ENCODE measurements around the gene ADAMTS2. TPM values are rescaled to one million over a fixed set of nuclear protein-coding genes. Genes with fewer than 3 reads are reported as not detected.

Gene ADAMTS2
- total RNA-seq, 1 experiment from 2014 or later, result 3.9 TPM

DNA sequence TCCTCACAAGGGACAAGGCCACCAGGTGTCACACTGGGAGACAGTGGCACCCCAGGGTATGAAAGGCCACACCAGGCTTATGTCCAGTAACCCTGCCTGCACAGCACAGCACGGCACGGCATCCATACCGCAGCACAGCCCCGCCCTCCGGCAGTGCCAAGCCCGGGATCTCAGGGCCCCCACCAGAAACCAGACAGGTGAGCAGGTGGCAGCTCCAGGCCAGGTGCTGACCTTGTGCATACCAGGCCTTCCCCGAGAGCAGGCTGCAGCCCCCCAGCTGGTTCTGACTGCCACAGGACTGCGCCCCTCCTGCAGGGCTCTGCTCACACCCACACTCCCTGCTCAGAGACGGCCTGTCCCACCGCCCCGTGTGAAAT is 56.5 kb downstream of the ADAMTS2 start:
- TF ChIP-seq ELF1 (IDR thresholded peaks at IDR 0.05; ENCODE audit: borderline replicate concordance, low read depth) (no peak), TCF7L2 (IDR thresholded peaks at IDR 0.05; ENCODE audit: borderline replicate concordance, extremely low read depth, insufficient read depth, insufficient read length) (no peak), SRF (IDR thresholded peaks at IDR 0.05; ENCODE audit: low read depth) (no peak), YY1 (IDR thresholded peaks at IDR 0.05; ENCODE audit: extremely low read depth, insufficient replicate concordance, low read depth, low read length) (no peak)
- TF ChIP-seq, protein P1, sequence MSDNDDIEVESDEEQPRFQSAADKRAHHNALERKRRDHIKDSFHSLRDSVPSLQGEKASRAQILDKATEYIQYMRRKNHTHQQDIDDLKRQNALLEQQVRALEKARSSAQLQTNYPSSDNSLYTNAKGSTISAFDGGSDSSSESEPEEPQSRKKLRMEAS (IDR thresholded peaks at IDR 0.05), result no peak
- ATAC-seq, result no peak
- Histone ChIP-seq H3K36me3 (ENCODE audit: control insufficient read depth in 1 of 2, insufficient read depth in 2 of 2, low read length in 2 of 2) (no peaks in the 10 kb centered on the region), H3K4me2 (ENCODE audit: low read length) (no peak overlapping the region), H3K27ac (ENCODE audit: low read depth, low read length) (no peak overlapping the region), H2AFZ (ENCODE audit: low read depth, low read length, poor library complexity, severe bottlenecking) (no peak overlapping the region), H3K4me1 (ENCODE audit: control insufficient read depth in 1 of 2, insufficient read depth in 2 of 2, low read length in 2 of 2) (no peaks in the 10 kb centered on the region), H3K4me3 (replicated peaks in 1 of 2; ENCODE audit: low read depth in 1 of 2, low read length in 2 of 2) (no peak overlapping the region), H3K9ac (ENCODE audit: low read length) (no peak overlapping the region), H3K27me3 (ENCODE audit: insufficient read depth, low read length) (no peaks in the 10 kb centered on the region), H3K79me2 (ENCODE audit: insufficient read depth, low read length) (no peaks in the 10 kb centered on the region), H3K9me2 (ENCODE audit: insufficient read depth) (no peaks in the 10 kb centered on the region), H3K9me3 (ENCODE audit: control insufficient read depth in 1 of 2, insufficient read depth in 1 of 2, low read depth in 1 of 2, low read length in 2 of 2) (no peaks in the 10 kb centered on the region), H4K20me1 (ENCODE audit: insufficient read depth) (no peaks in the 10 kb centered on the region)
- no peak for DNase-seq (ENCODE audit: low read depth, low spot score)
- no TSS peak for BruUV-seq (replicated peaks)
- POLR2A ChIA-PET, result no interaction called here
- CTCF ChIA-PET, result no interaction called here
- RAD21 ChIA-PET (ENCODE audit: low non-redundant PET in 1 of 2, low total read pairs in 2 of 2, uncharacterized antibody in 2 of 2, unreplicated experiment in 2 of 2), result no interaction called here
- intact Hi-C loops (cut with micrococcal nuclease), result no loop called here

DNA sequence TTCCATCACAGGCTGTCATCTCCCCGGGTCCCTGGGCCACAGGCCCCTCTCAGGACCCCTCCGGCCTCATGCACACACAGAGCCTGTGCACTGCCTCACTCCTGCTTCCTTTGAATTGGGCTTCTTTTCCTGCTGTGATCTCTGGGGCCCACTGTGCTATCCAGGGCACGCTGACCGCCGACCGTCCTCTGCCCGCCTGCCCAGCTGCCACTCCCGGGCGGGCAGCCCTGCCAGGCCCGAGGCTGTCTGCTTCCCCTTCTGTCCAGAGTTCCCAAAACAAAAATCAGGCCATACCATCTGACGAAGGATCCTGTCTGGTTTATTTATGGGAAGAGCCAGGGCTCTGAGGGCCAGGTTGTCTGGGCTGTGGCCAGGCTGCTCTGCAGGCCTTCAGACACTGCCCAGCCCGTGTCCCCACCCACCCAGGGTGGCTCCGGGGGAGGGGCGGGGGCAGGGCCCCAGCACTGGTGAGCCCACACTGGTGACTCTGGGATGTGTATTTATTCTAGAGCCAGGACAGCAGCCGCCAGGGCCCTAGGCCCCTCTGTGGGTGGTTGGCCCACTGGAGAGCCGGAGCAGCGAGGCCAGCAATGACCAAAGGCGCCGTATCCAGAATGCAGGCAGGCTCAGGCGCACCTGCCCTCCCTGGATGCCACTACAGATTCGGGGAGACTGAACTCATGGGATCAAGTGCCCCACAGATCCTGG is 57.0 kb downstream of the ADAMTS2 start:
- Histone ChIP-seq H3K4me1 (ENCODE audit: control insufficient read depth in 1 of 2, insufficient read depth in 2 of 2, low read length in 2 of 2) (no peaks in the 10 kb centered on the region), H3K27ac (ENCODE audit: low read depth, low read length) (no peak overlapping the region), H3K9me3 (ENCODE audit: control insufficient read depth in 1 of 2, insufficient read depth in 1 of 2, low read depth in 1 of 2, low read length in 2 of 2) (no peaks in the 10 kb centered on the region), H2AFZ (ENCODE audit: low read depth, low read length, poor library complexity, severe bottlenecking) (no peak overlapping the region), H3K4me3 (replicated peaks in 1 of 2; ENCODE audit: low read depth in 1 of 2, low read length in 2 of 2) (no peak overlapping the region), H3K9me2 (ENCODE audit: insufficient read depth) (no peaks in the 10 kb centered on the region), H3K36me3 (ENCODE audit: control insufficient read depth in 1 of 2, insufficient read depth in 2 of 2, low read length in 2 of 2) (no peaks in the 10 kb centered on the region), H3K4me2 (ENCODE audit: low read length) (no peak overlapping the region), H3K27me3 (ENCODE audit: insufficient read depth, low read length) (no peaks in the 10 kb centered on the region), H3K79me2 (ENCODE audit: insufficient read depth, low read length) (no peaks in the 10 kb centered on the region), H3K9ac (ENCODE audit: low read length) (no peak overlapping the region), H4K20me1 (ENCODE audit: insufficient read depth) (no peaks in the 10 kb centered on the region)
- no peak for TF ChIP-seq TCF7L2 (IDR thresholded peaks at IDR 0.05; ENCODE audit: borderline replicate concordance, extremely low read depth, insufficient read depth, insufficient read length)
- TF ChIP-seq ZFX (IDR thresholded peaks at IDR 0.05), result no peak
- no peak for TF ChIP-seq EGR1 (IDR thresholded peaks at IDR 0.05; ENCODE audit: low read depth)
- ATAC-seq (no peak), DNase-seq (ENCODE audit: low read depth, low spot score) (no peak)
- CTCF ChIA-PET, result no interaction called here
- RAD21 ChIA-PET (ENCODE audit: low non-redundant PET in 1 of 2, low total read pairs in 2 of 2, uncharacterized antibody in 2 of 2, unreplicated experiment in 2 of 2), result no interaction called here
- BruUV-seq (replicated peaks), result no TSS peak
- POLR2A ChIA-PET, result no interaction called here
- intact Hi-C loops (cut with micrococcal nuclease), result no loop called here

All from HCT116 (cell line).